GM19238 (cell line): Measurements from ENCODE around the gene CAP2.
"Not testable (repeated sequence)": the region's sequence is repeated elsewhere in the genome, so short reads cannot be mapped to it uniquely, and the experiment has no call there.

Experiments used
- DNase-seq: peaks from one replicate; pipeline ENCODE4 v3.0.0; 2011; ENCODE audit warnings: low spot score; ENCODE audit not compliant: insufficient read length

CAP2 gene

GRCh38 chr6:17395112-17395511 is 1.7 kb downstream of the CAP2 start:
- DNase-seq = no peak

- no peak for DNase-seq
Measured at GRCh38 chr6:17396256-17396655, 2.9 kb downstream of the CAP2 start.

GRCh38 chr6:17397764-17398194 is 4.4 kb downstream of the CAP2 start:
- no peak for DNase-seq

- not testable (repeated sequence) for DNase-seq
Measured at GRCh38 chr6:17405181-17405943, 12.0 kb downstream of the CAP2 start.

- DNase-seq = no peak
Measured at GRCh38 chr6:17405944-17406245, 12.5 kb downstream of the CAP2 start.

- DNase-seq = no peak
Measured at GRCh38 chr6:17408081-17408480, 14.7 kb downstream of the CAP2 start.

GRCh38 chr6:17410281-17410680 is 16.9 kb downstream of the CAP2 start:
- no peak for DNase-seq

- DNase-seq = no peak
Measured at GRCh38 chr6:17413313-17413750, 19.9 kb downstream of the CAP2 start.

- DNase-seq = not testable (repeated sequence)
Measured at GRCh38 chr6:17414395-17414794, 21.0 kb downstream of the CAP2 start.

GRCh38 chr6:17415321-17415720 is 21.9 kb downstream of the CAP2 start:
- DNase-seq = no peak

GRCh38 chr6:17416806-17417205 is 23.4 kb downstream of the CAP2 start:
- no peak for DNase-seq

GRCh38 chr6:17417817-17418216 is 24.4 kb downstream of the CAP2 start:
- no peak for DNase-seq

- no peak for DNase-seq
Measured at GRCh38 chr6:17418281-17419188, 25.1 kb downstream of the CAP2 start.

- no peak for DNase-seq
Measured at GRCh38 chr6:17419189-17419575, 25.8 kb downstream of the CAP2 start.

- DNase-seq = no peak
Measured at GRCh38 chr6:17420368-17420767, 27.0 kb downstream of the CAP2 start.

GRCh38 chr6:17421406-17421805 is 28.0 kb downstream of the CAP2 start:
- DNase-seq = no peak

- no peak for DNase-seq
Measured at GRCh38 chr6:17423026-17423425, 29.6 kb downstream of the CAP2 start.

- no peak for DNase-seq
Measured at GRCh38 chr6:17427062-17427461, 33.7 kb downstream of the CAP2 start.

GRCh38 chr6:17427617-17428016 is 34.2 kb downstream of the CAP2 start:
- DNase-seq = no peak

GRCh38 chr6:17428595-17429120 is 35.3 kb downstream of the CAP2 start:
- not testable (repeated sequence) for DNase-seq

- DNase-seq = no peak
Measured at GRCh38 chr6:17429383-17430061, 36.1 kb downstream of the CAP2 start.

GRCh38 chr6:17431581-17431980 is 38.2 kb downstream of the CAP2 start:
- DNase-seq = no peak
